ENCODE measurements around the gene ALG11.

- no peak for TF ChIP-seq EP300 (IDR thresholded peaks at IDR 0.05)
- TF ChIP-seq POLR2A (IDR thresholded peaks at IDR 0.05) = no peak
- TF ChIP-seq CTCF (IDR thresholded peaks at IDR 0.05) = no peak
Measured at GRCh38 chr13:51999510-51999911, 12.7 kb upstream of the ALG11 start.

All from ovary (tissue), 3 donors.